HAP-1 (cell line): ENCODE measurements around the gene MAD2L2.

ENCODE experiments used
- DNase-seq, 2 experiments: peaks; one replicate each; pipeline ENCODE4 v3.0.0-alpha.2; 2016 to 2020; ENCODE audit warnings: low spot score in 2 of 2
- H3K27me3 ChIP-seq: fragments of 250-450 bp; sonication (Bioruptor Pico); 2 replicates; pipeline ENCODE4 v1.5.1; 2020; ENCODE audit warnings: low read depth, mild to moderate bottlenecking, moderate library complexity
- H3K36me3 ChIP-seq: fragments of 250-450 bp; sonication (Bioruptor Pico); replicated peaks from 2 replicates; pipeline ENCODE4 v1.5.1; 2020; ENCODE audit warnings: mild to moderate bottlenecking
- H3K4me1 ChIP-seq: fragments of 250-450 bp; sonication (Bioruptor Pico); 2 replicates; pipeline ENCODE4 v1.5.1; 2020; ENCODE audit warnings: mild to moderate bottlenecking
- H3K4me3 ChIP-seq: fragments of 250-450 bp; sonication (Bioruptor Pico); 2 replicates; pipeline ENCODE4 v1.5.1; 2020; ENCODE audit warnings: mild to moderate bottlenecking, moderate library complexity
- H3K9me3 ChIP-seq: fragments of 250-450 bp; sonication (Bioruptor Pico); 2 replicates; pipeline ENCODE4 v1.5.1; 2020; ENCODE audit warnings: mild to moderate bottlenecking, moderate library complexity
- in situ Hi-C: fragments of 300-500 bp; cut with MboI; formaldehyde crosslinking; loops from 3 replicates; pipeline ENCODE4 v1.14.3; 2020; ENCODE audit warnings: low sequenced_read_pairs, inconsistent platforms, mixed read lengths

The MAD2L2 gene

GRCh38 chr1:11701551-11701961 is 20.6 kb upstream of the MAD2L2 start:
- H3K9me3 ChIP-seq = no peaks in the 10 kb centered on the region
- in situ Hi-C loops = no loop called here
- DNase-seq = no peak
- H3K27me3 ChIP-seq = no peaks in the 10 kb centered on the region
- H3K4me3 ChIP-seq = no peak overlapping the region
- H3K36me3 ChIP-seq = no peaks in the 10 kb centered on the region
- H3K4me1 ChIP-seq = no peaks in the 10 kb centered on the region

DNA sequence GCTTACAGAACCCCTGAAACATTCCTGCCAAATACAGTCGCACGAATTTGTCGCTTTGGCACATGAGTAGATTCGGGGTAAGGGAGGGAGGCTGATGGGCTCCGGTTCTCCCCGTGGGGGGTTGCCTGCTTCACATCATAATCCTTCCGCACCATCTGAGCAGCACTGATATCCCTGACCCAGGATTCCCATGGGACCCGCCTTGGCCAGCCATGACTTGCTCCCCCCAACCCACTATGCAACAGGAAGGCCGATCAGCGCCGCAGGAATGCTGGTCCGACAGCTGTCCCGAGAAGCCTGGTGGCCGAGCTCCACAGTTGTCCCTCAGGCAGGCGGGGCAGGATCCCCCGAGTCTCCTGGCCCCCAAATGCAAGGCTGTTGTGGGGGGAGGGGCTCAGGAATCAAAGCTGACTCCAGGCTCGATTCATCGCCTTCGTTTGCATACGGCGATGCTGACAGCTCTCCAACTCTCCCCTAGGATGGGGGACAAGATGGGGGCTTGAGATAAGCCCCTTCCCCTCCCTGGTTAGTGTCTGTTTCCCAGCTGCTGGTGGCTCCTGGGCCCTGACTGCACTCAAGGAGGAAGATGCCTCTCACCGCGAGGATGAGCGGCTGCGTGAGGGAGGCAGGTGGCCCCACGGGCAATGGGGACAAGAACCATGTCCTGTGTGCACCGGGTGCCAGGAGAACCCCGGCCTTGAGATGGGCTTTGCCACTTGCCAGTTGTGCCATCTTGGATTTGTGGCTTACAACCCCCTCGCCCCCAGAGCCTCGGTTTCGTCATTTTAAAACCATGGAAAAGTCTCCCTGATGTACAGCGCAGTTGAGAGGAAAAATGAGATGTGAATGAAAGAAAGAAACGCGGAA is 19.9 kb upstream of the MAD2L2 start:
- H3K4me1 ChIP-seq = no peaks in the 10 kb centered on the region
- no peak for DNase-seq
- no peaks in the 10 kb centered on the region for H3K27me3 ChIP-seq
- no peak overlapping the region for H3K4me3 ChIP-seq
- in situ Hi-C loops = no loop called here
- H3K9me3 ChIP-seq = no peaks in the 10 kb centered on the region
- H3K36me3 ChIP-seq = no peaks in the 10 kb centered on the region

GRCh38 chr1:11697893-11698210 is 16.9 kb upstream of the MAD2L2 start:
- Histone ChIP-seq H3K9me3 (no peaks in the 10 kb centered on the region), H3K27me3 (no peaks in the 10 kb centered on the region), H3K4me3 (no peak overlapping the region), H3K36me3 (no peaks in the 10 kb centered on the region), H3K4me1 (no peaks in the 10 kb centered on the region)
- no peak for DNase-seq
- in situ Hi-C loops = no loop called here

- Histone ChIP-seq H3K4me1 (no peaks in the 10 kb centered on the region), H3K27me3 (no peaks in the 10 kb centered on the region), H3K4me3 (no peak overlapping the region), H3K36me3 (no peaks in the 10 kb centered on the region), H3K9me3 (no peaks in the 10 kb centered on the region)
- DNase-seq = no peak
- in situ Hi-C loops = no loop called here
These were observed 16.4 kb upstream of the MAD2L2 start for GRCh38 chr1:11697188-11697892.

GRCh38 chr1:11695861-11696260 is 14.9 kb upstream of the MAD2L2 start:
- no peak overlapping the region for H3K4me3 ChIP-seq
- in situ Hi-C loops = no loop called here
- no peak for DNase-seq
- H3K4me1 ChIP-seq = no peaks in the 10 kb centered on the region; the same call in 1 of the 2 replicates
- H3K27me3 ChIP-seq = peaks cover 3% of the 10 kb centered on the region; the same call in 1 of the 2 replicates
- no peaks in the 10 kb centered on the region for H3K36me3 ChIP-seq
- H3K9me3 ChIP-seq = no peaks in the 10 kb centered on the region

DNA sequence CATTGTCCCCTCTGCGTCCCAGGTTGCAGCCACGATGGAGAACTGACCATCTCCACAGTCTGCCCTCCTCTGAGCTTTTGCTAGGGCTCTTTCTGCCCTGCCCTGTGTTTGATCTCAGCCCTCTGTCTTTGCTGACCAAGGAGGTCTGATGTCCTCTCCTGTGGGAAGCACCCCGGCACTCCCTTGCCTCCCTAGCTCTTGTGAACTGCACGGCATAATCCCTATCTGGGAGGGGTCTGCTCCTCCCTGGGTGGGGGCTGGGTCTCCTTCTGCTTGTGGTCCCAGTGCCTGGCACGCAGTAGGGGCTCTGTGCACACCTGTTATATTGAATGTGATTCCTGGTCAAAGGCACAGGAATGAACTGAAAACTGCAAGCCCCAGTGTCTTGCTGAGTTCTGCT is 13.0 kb upstream of the MAD2L2 start:
- no peak for DNase-seq
- no peaks in the 10 kb centered on the region for H3K9me3 ChIP-seq
- H3K4me3 ChIP-seq = no peak overlapping the region
- in situ Hi-C loops = no loop called here
- H3K36me3 ChIP-seq = no peaks in the 10 kb centered on the region
- H3K4me1 ChIP-seq = peaks cover 19% of the 10 kb centered on the region
- peaks cover 3% of the 10 kb centered on the region; the same call in 1 of the 2 replicates for H3K27me3 ChIP-seq

DNA sequence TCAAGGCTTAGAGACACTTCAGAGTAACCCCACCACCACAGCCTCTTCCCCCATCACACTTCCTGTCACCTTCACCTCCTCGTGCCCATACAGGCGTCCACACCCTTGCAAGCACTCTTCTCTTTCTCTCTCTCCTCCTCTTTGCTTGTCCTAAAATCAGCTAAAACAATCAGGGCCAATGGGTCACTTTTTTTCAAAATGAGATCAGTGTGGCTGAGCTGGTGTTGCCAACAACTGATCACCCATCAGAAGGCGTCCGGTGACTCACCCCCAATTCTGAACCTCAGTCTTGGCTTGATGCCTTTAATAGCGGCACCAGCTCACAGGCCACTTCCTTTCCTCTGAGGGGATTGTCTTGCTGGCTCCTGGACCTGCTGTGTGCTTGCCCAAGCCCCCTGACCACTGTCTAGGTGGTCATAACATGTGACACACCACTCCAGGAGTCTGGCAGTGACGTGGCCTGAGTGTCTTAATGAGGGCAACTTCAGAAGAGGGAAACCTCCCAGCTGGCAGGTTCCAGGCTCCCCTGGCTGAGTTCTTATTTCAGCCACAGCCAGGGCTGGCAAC is 12.2 kb upstream of the MAD2L2 start:
- no peaks in the 10 kb centered on the region for H3K36me3 ChIP-seq
- no peak overlapping the region for H3K4me3 ChIP-seq
- H3K4me1 ChIP-seq = peaks cover 21% of the 10 kb centered on the region
- in situ Hi-C loops = no loop called here
- DNase-seq = no peak
- H3K27me3 ChIP-seq = peaks cover 3% of the 10 kb centered on the region; the same call in 1 of the 2 replicates
- no peaks in the 10 kb centered on the region for H3K9me3 ChIP-seq

DNA sequence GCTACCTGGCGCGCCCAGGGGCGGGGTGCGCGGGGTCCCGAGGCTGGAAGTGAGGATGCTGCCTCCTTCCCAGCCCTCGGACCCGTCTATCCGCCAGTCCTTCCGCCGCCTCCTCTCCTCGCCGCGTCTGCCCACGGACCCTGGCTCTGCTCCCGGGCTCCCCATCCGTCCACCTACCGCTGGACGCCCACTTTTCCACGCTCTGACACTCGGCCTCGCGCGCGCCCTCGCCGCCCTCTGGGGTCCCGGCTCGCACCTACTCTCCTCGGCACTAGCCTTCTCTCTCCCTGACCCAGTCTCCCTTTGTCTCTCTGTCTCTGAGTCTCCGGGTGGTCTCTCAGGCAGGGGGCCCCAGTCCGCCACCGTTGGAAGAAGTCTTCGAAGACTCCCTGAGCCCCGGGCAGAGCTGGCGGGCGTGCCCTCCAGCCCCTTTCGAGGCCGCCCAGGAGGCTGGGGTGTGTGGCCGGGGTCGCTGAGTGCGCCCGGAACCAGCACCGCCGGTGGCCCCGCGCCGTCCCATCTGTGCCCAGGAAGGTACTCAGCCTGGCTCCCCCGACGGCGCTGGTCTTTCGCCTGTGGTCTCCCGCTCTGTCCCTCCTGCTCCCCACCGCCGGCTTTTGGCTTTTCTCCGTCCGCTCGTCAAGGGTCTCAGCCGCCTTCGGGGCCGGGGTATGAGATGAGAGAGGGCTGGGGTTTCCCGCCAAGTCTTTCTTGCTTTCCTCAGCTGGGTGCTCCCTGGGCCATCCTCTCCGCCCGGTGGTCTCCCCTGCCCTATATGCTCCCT is 11.2 kb upstream of the MAD2L2 start:
- Histone ChIP-seq H3K4me1 (peaks cover 21% of the 10 kb centered on the region), H3K27me3 (peaks cover 3% of the 10 kb centered on the region; the same call in 1 of the 2 replicates), H3K36me3 (no peaks in the 10 kb centered on the region), H3K9me3 (no peaks in the 10 kb centered on the region), H3K4me3 (peak overlapping the region; percentile 17)
- DNase-seq = no peak
- in situ Hi-C loops = no loop called here

- Histone ChIP-seq H3K4me1 (peaks cover 21% of the 10 kb centered on the region), H3K9me3 (no peaks in the 10 kb centered on the region), H3K27me3 (peaks cover 3% of the 10 kb centered on the region; the same call in 1 of the 2 replicates), H3K4me3 (peak within 1 kb of the TSS; percentile 47), H3K36me3 (no peaks in the 10 kb centered on the region)
- in situ Hi-C loops = no loop called here
- DNase-seq = peak; percentile 32 to 77
These were observed 10.5 kb upstream of the MAD2L2 start, which contains the start of gene DRAXIN for GRCh38 chr1:11691302-11691914. Gene DRAXIN, plus strand, starts transcription at chr1:11691710. Its CDS starts 14,549 bp downstream, at chr1:11706259.

- Histone ChIP-seq H3K4me1 (peaks cover 21% of the 10 kb centered on the region), H3K4me3 (peak overlapping the region; percentile 47), H3K9me3 (no peaks in the 10 kb centered on the region), H3K36me3 (no peaks in the 10 kb centered on the region), H3K27me3 (peaks cover 3% of the 10 kb centered on the region; the same call in 1 of the 2 replicates)
- in situ Hi-C loops = no loop called here
- DNase-seq = peak; percentile 27 to 70
These were observed 9.7 kb upstream of the MAD2L2 start for GRCh38 chr1:11690397-11691301.

- Histone ChIP-seq H3K27me3 (peaks cover 3% of the 10 kb centered on the region; the same call in 1 of the 2 replicates), H3K36me3 (no peaks in the 10 kb centered on the region), H3K4me1 (peaks cover 26% of the 10 kb centered on the region), H3K9me3 (no peaks in the 10 kb centered on the region), H3K4me3 (no peak overlapping the region)
- no peak for DNase-seq
- in situ Hi-C loops = no loop called here
These were observed 7.6 kb upstream of the MAD2L2 start for GRCh38 chr1:11688506-11688905.

DNA sequence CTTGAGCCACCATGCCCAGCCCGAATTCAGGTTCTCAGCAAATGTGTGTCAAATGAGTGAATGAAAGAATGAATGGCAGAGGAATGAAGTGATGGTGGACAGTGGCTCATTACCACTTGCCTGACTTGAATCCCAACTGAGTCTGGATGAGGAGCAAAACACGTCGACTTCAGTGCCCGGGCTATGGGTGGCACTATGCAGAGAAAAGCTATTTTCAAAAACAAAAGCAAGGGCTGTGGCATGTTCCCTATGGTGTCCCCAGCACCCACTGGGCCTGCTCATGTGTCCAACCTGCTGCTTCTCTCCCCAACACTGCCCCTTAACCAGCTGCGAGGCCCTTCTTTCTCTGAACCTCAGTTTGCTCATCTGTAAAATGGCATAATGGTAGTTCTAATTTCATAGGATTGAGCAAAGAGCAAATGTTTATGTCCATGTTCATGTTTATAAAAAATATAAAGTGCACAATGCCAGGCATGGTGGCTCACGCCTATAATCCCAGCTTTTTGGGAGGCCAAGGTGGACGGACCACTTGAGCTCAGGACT is 4.3 kb upstream of the MAD2L2 start:
- no peak for DNase-seq
- Histone ChIP-seq H3K27me3 (no peaks in the 10 kb centered on the region), H3K36me3 (peaks cover 3% of the 10 kb centered on the region; the same call in 1 of the 2 replicates), H3K4me1 (peaks cover 39% of the 10 kb centered on the region), H3K9me3 (no peaks in the 10 kb centered on the region), H3K4me3 (no peak overlapping the region)
- in situ Hi-C loops = no loop called here
